Esophagus (tissue), 2 donors: ENCODE results near the gene HYOU1. TPM values are rescaled to one million over a fixed set of nuclear protein-coding genes. Genes with fewer than 3 reads are reported as not detected.
"Not testable (repeated sequence)": the region's sequence is repeated elsewhere in the genome, so short reads cannot be mapped to it uniquely, and the experiment has no call there.

Experiments
- H3K27ac ChIP-seq, 2 donors: one replicate each; pipeline ENCODE4 v1.5.1; 2013; ENCODE audit warnings: low read depth in 2 of 2, mild to moderate bottlenecking in 2 of 2, inconsistent platforms in 1 of 2, low read length in 1 of 2, moderate library complexity in 1 of 2
- H3K27me3 ChIP-seq, 2 donors: one replicate each; pipeline ENCODE4 v1.6.1; 2013; ENCODE audit warnings: low read length in 2 of 2, control low read depth in 1 of 2, mild to moderate bottlenecking in 1 of 2; ENCODE audit not compliant: insufficient read depth in 2 of 2, control insufficient read depth in 1 of 2
- H3K36me3 ChIP-seq, 2 donors: one replicate each; pipeline ENCODE4 v1.6.1; 2013; ENCODE audit warnings: low read length in 1 of 2; ENCODE audit not compliant: control insufficient read depth in 2 of 2, insufficient read depth in 2 of 2
- H3K4me1 ChIP-seq, 2 donors: one replicate each; pipeline ENCODE4 v1.6.1; 2013; ENCODE audit warnings: low read length in 1 of 2; ENCODE audit not compliant: control insufficient read depth in 2 of 2, insufficient read depth in 2 of 2
- H3K4me3 ChIP-seq, 2 donors: one replicate each; pipeline ENCODE4 v1.5.1; 2013; ENCODE audit warnings: low read length in 2 of 2, mild to moderate bottlenecking in 2 of 2, low read depth in 1 of 2, moderate library complexity in 1 of 2
- H3K9me3 ChIP-seq, 2 donors: one replicate each; pipeline ENCODE4 v1.6.1; 2013; ENCODE audit warnings: mild to moderate bottlenecking in 2 of 2, low read depth in 1 of 2, low read length in 1 of 2, moderate library complexity in 1 of 2; ENCODE audit not compliant: control insufficient read depth in 2 of 2, insufficient read depth in 1 of 2
- WGBS, 2 donors: extraction: QIAGEN DNeasy Blood & Tissue Kit; methylation state at CpG; one replicate each; pipeline ENCODE4 v1.1.7; 2013; 5-methylcytosine and 5-hydroxymethylcytosine counted together
- polyA plus RNA-seq, 2 donors: library from polyadenylated mRNA; stranded (reverse); fragments of 200-250 nt; gene quantifications; one replicate each; pipeline ENCODE4 v1.2.3, GENCODE V29; 2013
- donor health status: healthy with polysubstance abuse.
- donor health status: Bipolar disorder and iron deficiency.

Gene HYOU1
- polyA plus RNA-seq, 2 donors = 32.9 to 39.1 TPM

GRCh38 chr11:119025978-119026766, 30.8 kb downstream of the HYOU1 start:
- H3K27me3 ChIP-seq = no peaks in the 10 kb centered on the region
- H3K4me1 ChIP-seq = peaks cover 4 to 14% of the 10 kb centered on the region in 2 donors
- H3K36me3 ChIP-seq = peaks cover 5 to 18% of the 10 kb centered on the region in 2 donors
- 85 to 89% methylated on average over 16 of the region's 16 CpGs for WGBS, 2 donors
- no peak overlapping the region for H3K27ac ChIP-seq
- H3K9me3 ChIP-seq = no peaks in the 10 kb centered on the region
- H3K4me3 ChIP-seq = no peak overlapping the region

GRCh38 chr11:119025541-119025940, 31.5 kb downstream of the HYOU1 start:
- Histone ChIP-seq H3K9me3 (no peaks in the 10 kb centered on the region), H3K4me3 (no peak overlapping the region), H3K27ac (peak overlapping the region in 1 of 2 donors; percentile 9), H3K36me3 (peaks cover 5 to 18% of the 10 kb centered on the region in 2 donors), H3K4me1 (peaks cover 4 to 14% of the 10 kb centered on the region in 2 donors), H3K27me3 (no peaks in the 10 kb centered on the region)
- 85 to 94% methylated on average over 5 of the region's 5 CpGs for WGBS, 2 donors

GRCh38 chr11:119025099-119025473, 31.9 kb downstream of the HYOU1 start:
- H3K27ac ChIP-seq = peak overlapping the region in 1 of 2 donors; percentile 9
- no peak overlapping the region for H3K4me3 ChIP-seq
- WGBS, 2 donors = 70% methylated on average over 5 of the region's 5 CpGs
- H3K4me1 ChIP-seq = peaks cover 4 to 14% of the 10 kb centered on the region in 2 donors
- no peaks in the 10 kb centered on the region for H3K27me3 ChIP-seq
- H3K36me3 ChIP-seq = peaks cover 5 to 18% of the 10 kb centered on the region in 2 donors
- no peaks in the 10 kb centered on the region for H3K9me3 ChIP-seq

GRCh38 chr11:119024430-119025098, 32.4 kb downstream of the HYOU1 start:
- H3K9me3 ChIP-seq = no peaks in the 10 kb centered on the region
- no peaks in the 10 kb centered on the region for H3K27me3 ChIP-seq
- H3K4me3 ChIP-seq = no peak overlapping the region
- no peak overlapping the region for H3K27ac ChIP-seq
- WGBS, 2 donors = 72 to 80% methylated on average over 15 of the region's 15 CpGs
- peaks cover 4 to 10% of the 10 kb centered on the region in 2 donors for H3K4me1 ChIP-seq
- peaks cover 5 to 18% of the 10 kb centered on the region in 2 donors for H3K36me3 ChIP-seq

- Histone ChIP-seq H3K4me1 (peaks cover 0 to 1% of the 10 kb centered on the region in 2 donors), H3K4me3 (no peak overlapping the region), H3K36me3 (peaks cover 5 to 18% of the 10 kb centered on the region in 2 donors), H3K27ac (no peak overlapping the region), H3K27me3 (no peaks in the 10 kb centered on the region), H3K9me3 (no peaks in the 10 kb centered on the region)
Measured at GRCh38 chr11:119023741-119024140, 33.3 kb downstream of the HYOU1 start.

- Histone ChIP-seq H3K4me1 (no peaks in the 10 kb centered on the region), H3K27me3 (no peaks in the 10 kb centered on the region), H3K9me3 (no peaks in the 10 kb centered on the region), H3K4me3 (no peak overlapping the region), H3K27ac (no peak overlapping the region), H3K36me3 (peaks cover 5 to 12% of the 10 kb centered on the region in 2 donors)
- WGBS, 2 donors = 85 to 88% methylated on average over 5 of the region's 5 CpGs
Measured at GRCh38 chr11:119021631-119022030, 35.4 kb downstream of the HYOU1 start.

GRCh38 chr11:119019996-119020395, 37.0 kb downstream of the HYOU1 start:
- Histone ChIP-seq H3K4me1 (no peaks in the 10 kb centered on the region), H3K27me3 (no peaks in the 10 kb centered on the region), H3K9me3 (no peaks in the 10 kb centered on the region), H3K36me3 (peaks cover 10 to 17% of the 10 kb centered on the region in 2 donors), H3K4me3 (peak overlapping the region in 1 of 2 donors; percentile 100), H3K27ac (no peak overlapping the region)
- 35% methylated on average over 2 of the region's 2 CpGs for WGBS, 2 donors

- WGBS, 2 donors = 0% methylated on average over 61 to 63 of the region's 63 CpGs
- Histone ChIP-seq H3K27ac (peak within 1 kb of the TSS; percentile 94 to 99), H3K36me3 (peaks cover 9 to 10% of the 10 kb centered on the region in 2 donors), H3K4me3 (peak within 1 kb of the TSS; percentile 90 to 100), H3K27me3 (no peaks in the 10 kb centered on the region), H3K9me3 (no peaks in the 10 kb centered on the region), H3K4me1 (no peaks in the 10 kb centered on the region)
Measured at GRCh38 chr11:119018074-119018938, 38.7 kb downstream of the HYOU1 start, which contains the start of the genes RPS25 and TRAPPC4. Gene RPS25, minus strand, starts transcription at chr11:119018343. Its CDS starts 59 bp downstream, at chr11:119018284. Gene TRAPPC4, plus strand, starts transcription at chr11:119018766. Its CDS starts 30 bp downstream, at chr11:119018796.

- peak overlapping the region; percentile 90 to 100 for H3K4me3 ChIP-seq
- not testable (repeated sequence) for H3K4me1 ChIP-seq, H3K9me3 ChIP-seq, H3K27me3 ChIP-seq
- peaks cover 10 to 12% of the 10 kb centered on the region in 2 donors for H3K36me3 ChIP-seq
- 1 to 2% methylated on average over 10 of the region's 10 CpGs for WGBS, 2 donors
- H3K27ac ChIP-seq = peak overlapping the region; percentile 24 to 66
Measured at GRCh38 chr11:119017377-119017776, 39.6 kb downstream of the HYOU1 start.
